GM12892 (cell line): ENCODE data around the gene IFT20.
"Not testable (repeated sequence)": the region's sequence is repeated elsewhere in the genome, so short reads cannot be mapped to it uniquely, and the experiment has no call there.

ENCODE experiments used
- POLR2A ChIP-seq: IDR thresholded peaks from 2 replicates; pipeline ENCODE4 v1.6.1; 2011; ENCODE audit warnings: low read depth, low read length, control low read depth
- POLR2AphosphoS5 ChIP-seq: IDR thresholded peaks from 2 replicates; pipeline ENCODE4 v1.6.1; 2011; ENCODE audit warnings: low read depth, low read length, control low read depth

DNA sequence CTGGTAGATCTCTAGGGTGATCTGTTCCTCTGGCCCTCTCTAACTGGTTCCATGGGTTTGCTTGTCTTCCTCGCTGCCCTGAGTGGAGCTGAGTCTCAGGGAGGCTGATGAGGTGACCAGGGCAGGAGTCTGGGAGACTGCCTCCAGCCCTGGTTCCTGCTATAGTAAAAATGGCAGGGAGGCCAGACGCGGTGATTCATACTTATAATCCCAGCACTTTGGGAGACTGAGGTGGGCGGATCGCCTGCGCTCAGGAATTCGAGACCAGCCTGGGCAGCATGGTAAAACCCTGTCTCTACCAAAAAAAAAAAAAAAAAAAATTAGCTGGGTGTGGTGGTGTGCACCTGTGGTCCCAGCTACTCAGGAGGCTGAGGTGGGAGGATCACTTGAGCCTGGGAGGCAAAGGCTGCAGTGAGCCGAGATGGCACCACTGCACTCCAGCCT is 3.5 kb upstream of the IFT20 start:
- TF ChIP-seq POLR2AphosphoS5, POLR2A: not testable (repeated sequence)
